ENCODE data around the gene DISC1.
A peak's percentile ranks its signal among the peaks of the same experiment; 100 is the strongest.

DISC1 gene

GRCh38 chr1:231690059-231690458, 63.5 kb downstream of the DISC1 start:
- TF ChIP-seq CTCF (IDR thresholded peaks at IDR 0.05; ENCODE audit: unreplicated experiment in 3 of 3): no peak
- Mint-ChIP-seq H3K36me3 (ENCODE audit: low read depth) (peaks cover 6% of the 10 kb centered on the region), H3K27ac (peak overlapping the region in 1 of 3 experiments; percentile 2)

GRCh38 chr1:231691618-231692259, 65.1 kb downstream of the DISC1 start:
- no peak overlapping the region for H3K4me3 Mint-ChIP-seq
- peak overlapping the region in 2 of 3 experiments; percentile 11 to 27 for H3K27ac Mint-ChIP-seq
- peak; percentile 61 to 76 (median 75) for TF ChIP-seq CTCF (IDR thresholded peaks at IDR 0.05; ENCODE audit: unreplicated experiment in 3 of 3)
- H3K9me3 Mint-ChIP-seq: peaks cover 8% of the 10 kb centered on the region
- peaks cover 5% of the 10 kb centered on the region for H3K36me3 Mint-ChIP-seq (ENCODE audit: low read depth)
- peaks cover 57% of the 10 kb centered on the region for H3K4me1 Mint-ChIP-seq
- H3K27me3 Mint-ChIP-seq (ENCODE audit: low read depth): peaks cover 7% of the 10 kb centered on the region

More at GRCh38 chr1:231690059-231690458, 63.5 kb downstream of the DISC1 start:
- Mint-ChIP-seq H3K9me3 (peaks cover 12% of the 10 kb centered on the region), H3K4me3 (no peak overlapping the region), H3K4me1 (peaks cover 42% of the 10 kb centered on the region), H3K27me3 (ENCODE audit: low read depth) (peaks cover 4% of the 10 kb centered on the region)

- no peaks in the 10 kb centered on the region for H3K9me3 Mint-ChIP-seq
- no peaks in the 10 kb centered on the region for H3K36me3 Mint-ChIP-seq (ENCODE audit: low read depth)
- no peak for TF ChIP-seq CTCF (IDR thresholded peaks at IDR 0.05; ENCODE audit: unreplicated experiment in 3 of 3)
- H3K27me3 Mint-ChIP-seq (ENCODE audit: low read depth): peaks cover 4% of the 10 kb centered on the region
- H3K4me3 Mint-ChIP-seq: no peak overlapping the region
- no peak overlapping the region for H3K27ac Mint-ChIP-seq
- H3K4me1 Mint-ChIP-seq: peaks cover 57% of the 10 kb centered on the region
Observed at GRCh38 chr1:231693361-231694074, 66.9 kb downstream of the DISC1 start.

- peaks cover 57% of the 10 kb centered on the region for H3K4me1 Mint-ChIP-seq
- H3K27ac Mint-ChIP-seq: peak overlapping the region in 1 of 3 experiments; percentile 53
- peak overlapping the region in 1 of 3 experiments; percentile 44 for H3K4me3 Mint-ChIP-seq
- no peaks in the 10 kb centered on the region for H3K36me3 Mint-ChIP-seq (ENCODE audit: low read depth)
- TF ChIP-seq CTCF (IDR thresholded peaks at IDR 0.05; ENCODE audit: unreplicated experiment in 3 of 3): no peak
- H3K27me3 Mint-ChIP-seq (ENCODE audit: low read depth): peaks cover 4% of the 10 kb centered on the region
- H3K9me3 Mint-ChIP-seq: no peaks in the 10 kb centered on the region
Observed at GRCh38 chr1:231694075-231694431, 67.5 kb downstream of the DISC1 start.

GRCh38 chr1:231694465-231695077, 68.0 kb downstream of the DISC1 start:
- TF ChIP-seq CTCF (IDR thresholded peaks at IDR 0.05; ENCODE audit: unreplicated experiment in 3 of 3): no peak
- Mint-ChIP-seq H3K4me3 (peak overlapping the region in 1 of 3 experiments; percentile 44), H3K36me3 (ENCODE audit: low read depth) (no peaks in the 10 kb centered on the region), H3K9me3 (no peaks in the 10 kb centered on the region), H3K27ac (peak overlapping the region; percentile 32 to 53 (median 36)), H3K27me3 (ENCODE audit: low read depth) (peaks cover 4% of the 10 kb centered on the region), H3K4me1 (peaks cover 60% of the 10 kb centered on the region)

Measured in nephron (organoid).